CD4-positive, alpha-beta T cell treated with Interleukin-6 at 100 ng/mL for 8 hours (primary cell): Measurements from ENCODE around the gene TNFAIP6.
"Not testable (repeated sequence)": the region's sequence is repeated elsewhere in the genome, so short reads cannot be mapped to it uniquely, and the experiment has no call there.

ENCODE experiments used
- DNase-seq: peaks from one replicate; pipeline ENCODE4 v3.0.0-alpha.2; 2020; ENCODE audit warnings: mixed read lengths, low spot score

The TNFAIP6 gene

GRCh38 chr2:151357359-151357758 is at the start of gene TNFAIP6:
TSS of gene TNFAIP6 (plus strand) at chr2:151357592. CDS start at chr2:151357667, 75 bp downstream.
- no peak for DNase-seq

DNA sequence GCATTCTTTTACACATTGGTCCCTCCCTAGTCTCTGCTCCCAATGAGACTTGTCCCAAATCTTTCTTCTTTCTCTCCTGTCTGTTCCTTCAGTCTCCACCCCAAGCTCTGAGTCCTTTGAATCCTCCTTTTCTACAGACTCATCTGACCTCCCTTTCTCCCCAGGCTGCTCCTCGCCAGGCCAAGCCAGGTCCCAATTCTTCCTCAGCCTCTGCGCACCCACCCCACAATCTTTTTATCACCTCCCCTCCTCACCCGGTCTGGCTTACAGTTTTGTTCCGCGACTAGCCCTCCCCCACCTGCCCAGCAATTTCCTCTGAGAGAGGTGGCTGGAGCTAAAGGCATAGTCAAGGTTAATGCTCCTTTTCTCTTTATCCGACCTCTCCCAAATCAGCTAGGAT is 47.1 kb upstream of the TNFAIP6 start:
- DNase-seq: not testable (repeated sequence)

DNA sequence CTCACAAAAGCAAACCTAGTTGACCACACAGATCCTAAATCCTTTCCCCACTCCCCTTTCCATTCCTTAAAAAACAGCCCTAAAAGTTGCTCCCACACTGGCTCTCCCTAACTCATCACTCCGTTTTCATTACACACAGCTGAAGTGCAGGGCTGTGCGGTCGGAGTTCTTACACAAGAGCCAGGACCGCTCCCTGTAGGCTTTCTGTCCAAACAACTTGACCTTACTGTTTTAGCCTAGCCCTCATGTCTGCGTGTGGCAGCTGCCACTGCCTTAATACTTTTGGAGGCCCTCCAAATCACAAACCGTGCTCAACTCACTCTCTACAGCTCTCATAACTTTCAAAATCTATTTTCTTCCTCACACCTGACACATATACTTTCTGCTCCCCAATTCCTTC is 45.0 kb upstream of the TNFAIP6 start:
- DNase-seq: not testable (repeated sequence)

GRCh38 chr2:151315381-151315903 is 42.0 kb upstream of the TNFAIP6 start:
- no peak for DNase-seq

GRCh38 chr2:151325581-151326095 is 31.8 kb upstream of the TNFAIP6 start:
- no peak for DNase-seq

DNA sequence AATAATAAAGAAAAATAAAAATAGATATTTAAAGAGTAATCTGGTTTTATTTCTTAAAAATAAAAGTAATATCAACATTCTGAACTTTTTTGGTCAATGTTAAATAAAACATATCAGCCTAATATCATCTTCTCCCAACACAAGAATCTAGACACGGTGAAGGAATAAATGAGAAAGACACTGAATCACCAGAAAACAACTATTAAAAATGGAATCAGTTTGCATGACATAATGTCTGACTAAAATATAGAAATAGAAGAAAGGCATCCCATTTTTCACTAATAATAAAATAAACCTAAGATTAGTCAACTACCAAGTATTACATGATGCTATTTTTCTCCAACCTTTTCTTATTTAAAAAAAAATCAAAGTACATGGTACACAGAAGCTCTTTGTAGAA is 30.8 kb upstream of the TNFAIP6 start:
- DNase-seq: no peak

GRCh38 chr2:151329998-151330397 is 27.4 kb upstream of the TNFAIP6 start:
- no peak for DNase-seq

DNA sequence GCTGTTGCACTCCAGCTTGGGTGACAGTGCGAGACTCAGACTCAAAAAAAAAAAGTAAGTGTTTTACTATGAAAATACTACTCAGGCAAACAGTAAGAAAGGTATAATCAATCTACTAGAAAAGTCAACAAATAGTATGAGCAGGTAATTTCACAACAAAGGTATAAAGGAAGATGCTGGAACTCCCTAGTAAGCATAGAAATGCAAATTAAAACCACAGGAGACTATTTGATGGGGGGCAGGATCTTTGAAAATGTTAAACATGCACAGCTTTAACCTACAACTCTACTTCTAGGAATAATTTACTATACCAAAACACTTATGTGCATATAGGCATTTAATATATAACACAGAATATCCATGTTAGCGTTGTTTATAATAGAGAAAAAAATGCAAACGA is 24.3 kb upstream of the TNFAIP6 start:
- DNase-seq: no peak

- DNase-seq: no peak
Measured at GRCh38 chr2:151334082-151334815, 23.1 kb upstream of the TNFAIP6 start.

DNA sequence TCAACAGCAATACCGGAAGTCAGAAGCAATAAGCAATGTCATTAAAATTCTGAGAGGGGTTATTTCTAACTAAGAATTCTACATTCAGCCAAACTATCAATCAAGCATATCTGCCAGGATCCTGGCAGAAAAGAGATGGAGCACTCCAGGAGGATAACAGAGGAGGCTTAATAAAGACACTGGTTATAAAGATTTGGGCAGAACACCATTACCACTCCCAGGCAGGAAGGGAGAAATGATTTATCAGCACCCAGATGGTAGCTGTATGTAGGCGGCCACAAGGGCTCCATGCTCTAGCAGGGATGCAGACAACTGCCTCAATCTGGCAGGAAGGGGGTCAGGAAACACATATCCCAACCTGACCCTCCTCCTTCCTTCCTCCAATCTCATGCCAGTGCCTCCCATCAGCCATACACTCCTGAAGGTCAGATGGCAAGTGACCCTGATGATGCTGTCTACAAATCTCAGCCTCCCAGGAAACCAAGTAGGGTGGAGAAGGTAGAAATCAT is 20.5 kb upstream of the TNFAIP6 start:
- no peak for DNase-seq

- no peak for DNase-seq
Measured at GRCh38 chr2:151337643-151338042, 19.7 kb upstream of the TNFAIP6 start.

- DNase-seq: no peak
Measured at GRCh38 chr2:151338115-151338514, 19.3 kb upstream of the TNFAIP6 start.

GRCh38 chr2:151343073-151343472 is 14.3 kb upstream of the TNFAIP6 start:
- no peak for DNase-seq

DNA sequence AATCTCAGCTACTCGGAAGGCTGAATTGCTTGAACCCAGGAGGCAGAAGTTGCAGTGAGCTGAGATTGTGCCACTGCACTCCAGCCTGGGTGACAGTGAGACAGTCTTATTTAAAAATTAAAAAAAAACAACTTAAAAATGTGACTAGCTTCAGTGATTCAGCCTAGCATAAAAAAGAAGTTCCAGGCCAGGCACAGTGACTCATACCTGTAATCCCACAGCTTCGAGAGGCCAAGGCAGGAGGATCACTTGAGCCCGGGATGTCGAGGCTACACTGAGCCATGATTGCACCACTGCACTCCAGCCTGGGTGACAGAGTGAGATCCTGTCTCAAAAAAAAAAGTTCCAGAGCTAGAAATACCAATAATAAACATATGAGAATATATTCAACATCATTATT is 13.2 kb upstream of the TNFAIP6 start:
- DNase-seq: not testable (repeated sequence)

- no peak for DNase-seq
Measured at GRCh38 chr2:151344906-151345305, 12.5 kb upstream of the TNFAIP6 start.

DNA sequence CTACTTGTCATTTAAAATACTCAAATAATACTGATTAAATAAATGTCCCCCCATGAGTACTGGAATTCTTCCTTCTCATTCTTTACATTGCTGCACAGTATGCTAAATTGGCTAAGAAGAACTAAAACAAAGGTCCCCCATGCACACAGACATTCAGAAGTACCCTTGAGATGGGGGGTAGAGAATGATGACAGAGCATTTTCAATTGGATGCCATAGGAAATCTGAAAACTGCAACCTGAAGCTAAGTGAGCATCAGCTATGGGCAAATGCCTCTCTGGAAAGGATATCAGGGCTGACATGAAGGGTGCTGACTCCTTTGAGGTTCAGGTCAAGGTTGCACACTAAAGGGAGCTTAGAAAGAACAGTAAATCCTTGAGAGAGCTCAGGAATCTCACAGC is 10.1 kb upstream of the TNFAIP6 start:
- DNase-seq: no peak

GRCh38 chr2:151347906-151348305 is 9.5 kb upstream of the TNFAIP6 start:
- DNase-seq: no peak

- DNase-seq: no peak
Measured at GRCh38 chr2:151350579-151351195, 6.7 kb upstream of the TNFAIP6 start.

- no peak for DNase-seq
Measured at GRCh38 chr2:151353995-151354394, 3.4 kb upstream of the TNFAIP6 start.

GRCh38 chr2:151354807-151355206 is 2.6 kb upstream of the TNFAIP6 start:
- DNase-seq: no peak

- DNase-seq: no peak
Measured at GRCh38 chr2:151358166-151358970, 976 bp downstream of the TNFAIP6 start.

GRCh38 chr2:151359768-151360461 is 2.5 kb downstream of the TNFAIP6 start:
- no peak for DNase-seq
